Fibroblast of skin of abdomen (primary cell): ENCODE results near the gene ATG4C. TPM values are rescaled to one million over a fixed set of nuclear protein-coding genes. Genes with fewer than 3 reads are reported as not detected.
"Not testable (repeated sequence)": the region's sequence is repeated elsewhere in the genome, so short reads cannot be mapped to it uniquely, and the experiment has no call there.

Experiments
- DNase-seq: peaks from one replicate; pipeline ENCODE4 v3.0.0-alpha.2; 2013
- polyA plus RNA-seq, 2 experiments: library from polyadenylated mRNA; unstranded; fragments of 120-200 nt; gene quantifications; one replicate each; pipeline ENCODE4 v1.2.1, GENCODE V29; 2013; ENCODE audit not compliant: insufficient read length in 2 of 2

Gene ATG4C
- 11.8 TPM for polyA plus RNA-seq (2013, experiment 1 of 2; ENCODE audit: insufficient read length)
- 11.2 TPM for polyA plus RNA-seq (2013, experiment 2 of 2; ENCODE audit: insufficient read length)

- peak; percentile 98 for DNase-seq
Measured at GRCh38 chr1:62783736-62784508, at the start of gene ATG4C. Gene ATG4C, plus strand, starts transcription at chr1:62784132. Its CDS starts 19,655 bp downstream, at chr1:62803787.

- DNase-seq, result peak; percentile 92
Measured at GRCh38 chr1:62735491-62736171, 48.3 kb upstream of the ATG4C start.

GRCh38 chr1:62740701-62741100 is 43.2 kb upstream of the ATG4C start:
- not testable (repeated sequence) for DNase-seq

GRCh38 chr1:62744611-62745577 is 39.0 kb upstream of the ATG4C start:
- DNase-seq, result no peak

- peak; percentile 64 for DNase-seq
Measured at GRCh38 chr1:62746086-62746808, 37.7 kb upstream of the ATG4C start.

- no peak for DNase-seq
Measured at GRCh38 chr1:62746809-62747138, 37.2 kb upstream of the ATG4C start.

- DNase-seq, result no peak
Measured at GRCh38 chr1:62753031-62753965, 30.6 kb upstream of the ATG4C start.

GRCh38 chr1:62754938-62755337 is 29.0 kb upstream of the ATG4C start:
- not testable (repeated sequence) for DNase-seq

GRCh38 chr1:62756255-62756884 is 27.6 kb upstream of the ATG4C start:
- DNase-seq, result not testable (repeated sequence)

- DNase-seq, result not testable (repeated sequence)
Measured at GRCh38 chr1:62759232-62759875, 24.6 kb upstream of the ATG4C start.

- not testable (repeated sequence) for DNase-seq
Measured at GRCh38 chr1:62760021-62760782, 23.7 kb upstream of the ATG4C start.

GRCh38 chr1:62761223-62761870 is 22.6 kb upstream of the ATG4C start:
- not testable (repeated sequence) for DNase-seq

GRCh38 chr1:62762027-62762426 is 21.9 kb upstream of the ATG4C start:
- DNase-seq, result not testable (repeated sequence)

- DNase-seq, result no peak
Measured at GRCh38 chr1:62765981-62766380, 18.0 kb upstream of the ATG4C start.

GRCh38 chr1:62768551-62768950 is 15.4 kb upstream of the ATG4C start:
- not testable (repeated sequence) for DNase-seq

GRCh38 chr1:62772607-62773295 is 11.2 kb upstream of the ATG4C start:
- DNase-seq, result no peak

- no peak for DNase-seq
Measured at GRCh38 chr1:62774006-62774405, 9.9 kb upstream of the ATG4C start.
